Stimulated activated CD8-positive, alpha-beta memory T cell treated with anti-CD3 and anti-CD28 coated beads, Interleukin-15, amount 100 ng/mL, for 4 hours (primary cell): ENCODE results near the gene CCL8.
"Not testable (repeated sequence)": the region's sequence is repeated elsewhere in the genome, so short reads cannot be mapped to it uniquely, and the experiment has no call there.

ENCODE experiments used
- DNase-seq, 2 donors: peaks; one replicate each; pipeline ENCODE4 v3.0.0-alpha.2; 2020; ENCODE audit warnings: low read depth in 2 of 2

Gene CCL8

DNA sequence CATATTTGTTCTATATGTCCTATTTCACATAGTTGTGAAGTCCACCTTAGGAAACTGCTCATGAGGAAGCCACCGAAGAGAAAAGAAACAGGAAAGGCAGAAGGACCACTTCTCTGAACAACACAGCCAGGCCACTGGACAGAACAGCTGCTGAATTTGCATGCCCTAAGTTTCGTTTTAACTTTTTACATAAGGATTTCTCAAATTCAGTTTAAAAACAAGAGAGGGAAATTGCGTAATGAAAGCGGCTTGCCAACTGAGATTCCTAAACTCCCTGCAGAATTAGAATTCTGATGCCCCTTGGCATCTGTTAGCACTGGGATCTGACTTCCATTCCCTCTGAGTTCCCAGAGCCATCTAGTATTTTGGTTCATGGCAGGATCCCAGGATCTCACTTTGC, 5.0 kb upstream of the CCL8 start:
- DNase-seq: no peak

- DNase-seq: no peak
These were observed 761 bp upstream of the CCL8 start for GRCh38 chr17:34318474-34318873.

GRCh38 chr17:34321964-34322363, 2.7 kb downstream of the CCL8 start:
- DNase-seq: no peak

GRCh38 chr17:34327580-34327979, 8.3 kb downstream of the CCL8 start:
- DNase-seq: not testable (repeated sequence)

DNA sequence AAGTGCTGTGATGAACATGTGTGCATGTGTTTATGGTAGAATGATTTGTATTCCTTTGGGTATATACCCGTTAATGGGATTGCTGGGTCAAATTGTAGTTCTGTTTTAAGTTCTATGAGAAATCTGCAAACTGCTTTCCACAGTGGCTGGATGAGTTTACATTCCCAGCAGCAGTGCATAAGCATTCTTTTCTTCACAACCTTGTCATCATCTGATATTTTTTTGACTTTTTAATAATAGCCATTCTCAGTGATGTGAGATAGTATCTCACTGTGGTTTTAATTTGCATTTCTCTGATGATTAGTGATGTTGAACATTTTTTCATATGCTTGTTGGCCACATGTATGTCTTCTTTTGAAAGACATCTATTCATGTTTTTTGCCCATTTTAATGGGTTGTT, 18.5 kb downstream of the CCL8 start:
- no peak for DNase-seq

- DNase-seq: no peak
These were observed 20.0 kb downstream of the CCL8 start for GRCh38 chr17:34339138-34339770.

GRCh38 chr17:34341916-34342315, 22.7 kb downstream of the CCL8 start:
- no peak for DNase-seq

DNA sequence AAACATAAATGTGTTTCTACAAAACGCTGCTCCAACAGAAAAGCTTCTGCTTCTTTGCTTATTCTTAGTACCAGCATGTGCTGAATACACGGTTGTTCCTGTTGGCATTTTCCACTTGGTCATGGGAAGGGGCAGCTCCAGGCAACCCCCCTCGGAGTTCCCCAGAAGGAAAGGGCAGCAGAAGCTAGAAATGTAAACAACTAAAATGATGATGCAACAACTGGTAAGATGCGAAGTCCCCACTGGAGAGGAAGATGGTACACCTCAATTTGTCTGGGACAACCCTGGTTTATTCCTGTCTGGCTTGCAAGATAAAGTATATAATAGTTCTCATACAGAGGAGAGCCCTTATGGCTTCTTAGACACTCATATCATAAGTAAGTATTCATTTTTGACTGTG, 27.8 kb downstream of the CCL8 start:
- DNase-seq: no peak

DNA sequence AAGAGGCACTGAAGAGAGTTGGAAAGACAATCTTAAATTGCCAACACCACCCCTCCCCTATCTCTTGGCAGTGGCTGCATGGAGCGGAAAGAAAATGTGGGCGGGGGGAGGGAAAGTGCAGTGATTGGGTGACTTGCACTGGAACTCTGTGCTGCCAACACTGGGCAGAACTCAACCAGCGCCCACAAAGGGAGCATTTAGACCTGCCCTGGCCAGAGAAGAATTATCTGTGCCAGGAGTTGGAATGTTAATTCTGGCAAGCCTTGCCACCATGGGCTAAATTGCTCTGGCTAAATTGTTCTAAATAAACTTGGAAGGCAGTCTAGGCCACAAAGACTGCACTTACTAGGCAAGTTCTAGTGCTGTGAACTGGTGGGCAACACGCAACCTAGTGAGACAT, 30.5 kb downstream of the CCL8 start:
- no peak for DNase-seq

GRCh38 chr17:34351096-34351495, 31.9 kb downstream of the CCL8 start:
- DNase-seq: no peak

DNA sequence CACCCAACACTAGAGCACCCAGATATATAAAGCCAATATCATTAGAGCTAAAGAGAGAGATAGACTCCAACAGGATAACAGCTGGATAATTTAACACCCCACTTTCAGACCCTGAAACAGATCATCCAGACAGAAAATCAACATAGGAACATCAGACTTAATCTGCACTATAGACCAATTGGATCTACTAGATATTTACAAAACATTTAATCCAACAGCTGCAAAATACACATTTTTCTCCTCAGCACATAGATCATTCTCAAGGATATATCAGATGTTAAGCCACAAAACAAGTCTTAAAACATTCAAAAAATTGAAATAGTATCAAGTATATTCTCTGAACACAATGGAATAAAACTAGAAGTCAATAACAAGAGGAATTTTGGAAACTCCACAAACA, 33.0 kb downstream of the CCL8 start:
- no peak for DNase-seq

- no peak for DNase-seq
These were observed 35.4 kb downstream of the CCL8 start for GRCh38 chr17:34354637-34355036.

DNA sequence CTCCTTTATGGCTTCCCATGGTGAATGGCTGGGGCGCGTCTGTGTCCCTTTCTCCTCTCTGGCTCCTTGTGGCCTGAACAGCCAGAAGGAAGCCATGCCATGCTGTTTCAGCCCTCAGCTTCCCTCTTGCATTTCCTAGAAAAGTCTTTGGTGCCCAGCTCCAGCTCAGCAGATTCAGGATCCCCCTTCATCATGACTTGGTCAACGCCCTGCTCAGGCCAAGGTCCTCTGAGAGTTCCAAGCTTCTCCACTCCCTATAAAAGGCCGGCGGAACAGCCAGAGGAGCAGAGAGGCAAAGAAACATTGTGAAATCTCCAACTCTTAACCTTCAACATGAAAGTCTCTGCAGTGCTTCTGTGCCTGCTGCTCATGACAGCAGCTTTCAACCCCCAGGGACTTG, 37.0 kb downstream of the CCL8 start, which contains the start of gene CCL13:
TSS of gene CCL13 (plus strand) at position 287 of the 400 bp plus-strand sequence. CDS start at position 334, 47 bp downstream.
- no peak for DNase-seq

GRCh38 chr17:34357398-34357797, 38.2 kb downstream of the CCL8 start:
- DNase-seq: no peak

DNA sequence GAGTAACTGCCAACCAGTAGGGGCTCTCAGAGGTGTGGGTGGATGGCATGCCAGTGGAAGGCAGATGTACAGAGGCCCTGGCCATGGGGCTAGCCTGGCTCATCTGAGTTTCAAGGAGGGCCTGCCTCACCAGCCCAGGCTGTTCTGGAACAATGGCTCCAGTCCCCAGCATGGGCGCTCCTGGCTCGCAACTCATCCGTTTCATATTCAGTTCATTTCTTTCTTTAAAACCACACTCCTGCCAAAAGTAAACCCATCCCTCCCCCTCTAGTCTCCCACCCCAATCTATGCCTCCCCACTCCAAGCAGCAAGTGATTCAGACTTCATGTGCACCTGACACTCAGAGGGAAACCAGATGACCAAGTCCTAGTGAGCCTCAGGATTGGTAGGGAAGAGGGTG, 39.4 kb downstream of the CCL8 start:
- DNase-seq: no peak

DNA sequence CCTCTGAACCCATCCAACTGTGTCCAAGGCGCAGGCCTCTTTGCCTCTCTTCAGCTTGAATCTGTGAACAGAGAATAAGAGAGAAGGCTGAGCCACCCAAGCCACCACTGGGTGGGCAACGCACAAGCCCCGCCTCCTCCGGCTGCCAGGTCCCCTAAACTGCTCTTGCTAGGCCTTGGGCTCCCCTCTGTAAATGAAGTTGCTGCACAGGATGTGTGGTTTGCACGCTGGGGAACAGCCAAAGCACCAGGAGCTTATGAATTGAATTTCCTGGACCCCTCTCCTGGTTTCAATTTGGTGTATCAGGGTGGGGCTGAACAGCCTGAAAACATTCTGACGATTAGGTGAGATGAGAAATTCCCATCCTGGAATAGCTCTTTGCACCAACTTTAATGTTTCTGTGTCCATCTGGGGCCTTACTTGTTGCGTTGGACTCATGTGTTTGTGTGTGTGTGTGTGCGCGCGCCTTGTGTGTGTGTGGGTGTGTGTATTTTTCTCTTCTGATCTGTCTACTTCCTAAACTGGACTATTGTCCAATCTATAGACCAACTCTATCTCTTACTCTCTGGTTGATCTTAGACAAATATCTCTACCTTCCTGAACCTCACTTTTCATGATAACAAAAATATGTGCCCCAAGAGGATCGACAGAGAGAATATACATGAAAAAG, 41.5 kb downstream of the CCL8 start:
- DNase-seq: no peak

DNA sequence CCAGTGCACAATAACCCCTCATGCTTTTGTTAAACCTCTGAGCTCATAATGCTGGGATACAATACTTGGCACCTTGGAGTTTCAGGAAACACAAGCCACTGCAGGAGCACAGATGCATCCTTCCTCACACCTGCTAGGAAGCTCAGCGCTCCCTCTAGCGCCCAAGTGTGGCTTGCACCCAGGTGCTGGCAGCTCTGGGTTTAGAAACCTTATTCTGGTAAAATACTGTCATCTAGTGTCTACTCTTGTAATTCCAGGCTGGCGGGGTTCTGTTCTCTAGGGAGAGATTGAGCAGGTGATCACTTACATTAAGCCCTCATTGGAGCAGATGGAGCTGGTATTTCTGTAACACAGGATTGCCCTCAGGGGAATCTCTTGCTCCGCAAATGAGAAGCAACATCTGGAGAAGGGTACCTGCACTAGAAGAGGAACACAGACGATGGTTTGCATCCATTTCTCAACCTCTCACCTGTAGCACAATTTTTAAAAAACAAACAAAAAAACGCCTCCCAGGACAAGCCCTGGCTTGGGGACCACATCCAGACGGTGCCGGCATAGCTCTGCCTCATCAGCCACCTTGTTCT, 42.3 kb downstream of the CCL8 start:
- DNase-seq: peak; percentile 6 to 8

- DNase-seq: no peak
These were observed 44.0 kb downstream of the CCL8 start, which contains the start of gene CCL1 for GRCh38 chr17:34363183-34363661. Gene CCL1 (minus strand): TSS chr17:34363233. CDS start chr17:34363161, 72 bp downstream.

DNA sequence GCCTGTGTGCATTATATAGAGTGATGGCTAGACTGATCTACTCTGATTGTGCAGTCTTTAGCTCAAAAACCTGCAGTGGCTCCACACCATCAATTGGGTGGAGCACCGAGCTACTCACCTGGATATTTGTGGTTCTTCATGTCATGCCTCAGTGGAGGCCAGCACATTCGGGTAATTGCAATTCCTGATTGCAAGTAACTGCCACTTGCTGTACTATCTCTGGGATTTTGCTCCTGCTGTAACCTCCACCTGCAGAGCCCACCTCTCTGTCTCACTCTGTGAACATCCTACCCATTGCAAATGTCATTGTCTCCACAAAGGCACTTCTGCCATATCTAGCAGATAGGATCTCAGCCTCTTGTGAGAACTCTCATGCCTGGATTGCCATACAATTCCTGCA, 45.5 kb downstream of the CCL8 start:
- no peak for DNase-seq

GRCh38 chr17:34365340-34365739, 46.1 kb downstream of the CCL8 start:
- no peak for DNase-seq

DNA sequence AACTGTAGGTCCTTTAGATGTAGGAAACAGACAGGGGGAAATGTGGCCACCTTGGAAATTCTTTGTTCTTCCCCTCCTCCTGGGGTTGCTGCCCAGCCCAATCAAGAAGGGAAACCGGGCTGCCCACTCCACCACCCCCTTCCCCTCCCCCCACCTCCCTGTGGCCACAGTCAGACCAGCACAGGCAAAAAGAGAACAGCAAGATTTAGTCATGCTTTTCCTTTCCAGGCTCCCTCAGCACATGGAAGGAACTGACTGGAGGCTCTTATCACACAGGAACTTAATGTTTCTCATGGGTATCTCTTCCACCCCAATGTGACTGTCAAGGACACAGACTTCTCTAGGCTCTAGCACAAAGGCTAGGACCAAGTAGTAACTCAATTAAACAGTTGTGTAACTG, 46.8 kb downstream of the CCL8 start:
- DNase-seq: no peak

GRCh38 chr17:34366529-34367107, 47.4 kb downstream of the CCL8 start:
- no peak for DNase-seq
